Measurements from ENCODE around the gene INTS15.

DNA sequence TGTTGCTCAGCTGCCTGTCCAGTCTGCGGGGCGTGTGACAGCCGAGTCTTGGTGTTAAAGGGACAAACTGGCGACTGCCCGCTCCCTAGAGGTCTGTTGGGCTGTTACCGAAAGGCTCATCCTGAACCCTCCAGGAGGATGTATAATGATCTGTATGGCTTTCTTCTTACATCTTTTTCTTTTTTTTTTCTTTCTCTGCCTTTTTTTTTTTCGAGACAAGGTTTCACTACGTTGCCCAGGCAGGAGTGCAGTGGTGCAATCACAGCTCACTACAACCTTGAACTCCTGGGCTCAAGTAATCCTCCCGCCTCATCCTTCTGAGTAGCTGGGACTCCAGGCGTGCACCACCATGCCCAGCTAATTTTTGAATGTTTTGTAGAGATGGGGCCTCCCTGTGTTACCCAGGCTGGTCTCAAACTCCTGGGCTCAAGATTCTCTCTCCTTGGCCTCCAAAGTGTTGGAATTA is 857 bp downstream of the INTS15 start:
- TF ChIP-seq EP300 (IDR thresholded peaks at IDR 0.05; ENCODE audit: borderline replicate concordance) (no peak), YY1 (IDR thresholded peaks at IDR 0.05; ENCODE audit: low read depth) (no peak), RAD21 (IDR thresholded peaks at IDR 0.05; ENCODE audit: low read depth) (no peak), NFIC (IDR thresholded peaks at IDR 0.05) (no peak), EGR1 (IDR thresholded peaks at IDR 0.05) (no peak)
- TF ChIP-seq, protein P1, sequence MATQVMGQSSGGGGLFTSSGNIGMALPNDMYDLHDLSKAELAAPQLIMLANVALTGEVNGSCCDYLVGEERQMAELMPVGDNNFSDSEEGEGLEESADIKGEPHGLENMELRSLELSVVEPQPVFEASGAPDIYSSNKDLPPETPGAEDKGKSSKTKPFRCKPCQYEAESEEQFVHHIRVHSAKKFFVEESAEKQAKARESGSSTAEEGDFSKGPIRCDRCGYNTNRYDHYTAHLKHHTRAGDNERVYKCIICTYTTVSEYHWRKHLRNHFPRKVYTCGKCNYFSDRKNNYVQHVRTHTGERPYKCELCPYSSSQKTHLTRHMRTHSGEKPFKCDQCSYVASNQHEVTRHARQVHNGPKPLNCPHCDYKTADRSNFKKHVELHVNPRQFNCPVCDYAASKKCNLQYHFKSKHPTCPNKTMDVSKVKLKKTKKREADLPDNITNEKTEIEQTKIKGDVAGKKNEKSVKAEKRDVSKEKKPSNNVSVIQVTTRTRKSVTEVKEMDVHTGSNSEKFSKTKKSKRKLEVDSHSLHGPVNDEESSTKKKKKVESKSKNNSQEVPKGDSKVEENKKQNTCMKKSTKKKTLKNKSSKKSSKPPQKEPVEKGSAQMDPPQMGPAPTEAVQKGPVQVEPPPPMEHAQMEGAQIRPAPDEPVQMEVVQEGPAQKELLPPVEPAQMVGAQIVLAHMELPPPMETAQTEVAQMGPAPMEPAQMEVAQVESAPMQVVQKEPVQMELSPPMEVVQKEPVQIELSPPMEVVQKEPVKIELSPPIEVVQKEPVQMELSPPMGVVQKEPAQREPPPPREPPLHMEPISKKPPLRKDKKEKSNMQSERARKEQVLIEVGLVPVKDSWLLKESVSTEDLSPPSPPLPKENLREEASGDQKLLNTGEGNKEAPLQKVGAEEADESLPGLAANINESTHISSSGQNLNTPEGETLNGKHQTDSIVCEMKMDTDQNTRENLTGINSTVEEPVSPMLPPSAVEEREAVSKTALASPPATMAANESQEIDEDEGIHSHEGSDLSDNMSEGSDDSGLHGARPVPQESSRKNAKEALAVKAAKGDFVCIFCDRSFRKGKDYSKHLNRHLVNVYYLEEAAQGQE (IDR thresholded peaks at IDR 0.05; ENCODE audit: low read depth), result no peak
